MM.1S (cell line): ENCODE measurements around the gene PSG11.
"Not testable (repeated sequence)": the region's sequence is repeated elsewhere in the genome, so short reads cannot be mapped to it uniquely, and the experiment has no call there.

Experiments
- DNase-seq: peaks from one replicate; pipeline ENCODE4 v3.0.0-alpha.2; 2015
- H2AFZ ChIP-seq: fragments of 300-600 bp; sonication (generic); 2 replicates; pipeline ENCODE4 v1.6.0; 2016; ENCODE audit warnings: antibody characterized with exemption, low read length
- H3F3A ChIP-seq: fragments of 300-600 bp; sonication (generic); 2 replicates; pipeline ENCODE4 v1.6.1; 2016; ENCODE audit warnings: mild to moderate bottlenecking, antibody characterized with exemption, low read length, moderate library complexity, mixed read lengths; ENCODE audit not compliant: insufficient read depth
- H3K27ac ChIP-seq: fragments of 300-600 bp; sonication (generic); 2 replicates; pipeline ENCODE4 v1.5.1; 2016; ENCODE audit warnings: mild to moderate bottlenecking, low read length
- H3K27me3 ChIP-seq: fragments of 300-600 bp; sonication (generic); replicated peaks from 2 replicates; pipeline ENCODE4 v1.6.0; 2016; ENCODE audit warnings: low read length; ENCODE audit not compliant: insufficient read depth
- H3K36me3 ChIP-seq: fragments of 300-600 bp; sonication (generic); replicated peaks from 2 replicates; pipeline ENCODE4 v1.6.1; 2016; ENCODE audit warnings: mild to moderate bottlenecking, low read length, mixed read lengths; ENCODE audit not compliant: insufficient read depth
- H3K4me1 ChIP-seq: fragments of 300-600 bp; sonication (generic); 2 replicates; pipeline ENCODE4 v1.6.1; 2016; ENCODE audit warnings: low read length, mixed read lengths
- H3K4me2 ChIP-seq: fragments of 300-600 bp; sonication (generic); 2 replicates; pipeline ENCODE4 v1.6.0; 2016; ENCODE audit warnings: low read depth, low read length
- H3K4me3 ChIP-seq: fragments of 300-600 bp; sonication (generic); 2 replicates; pipeline ENCODE4 v1.5.1; 2016; ENCODE audit warnings: low read length, mixed read lengths
- H3K79me2 ChIP-seq: fragments of 300-600 bp; sonication (generic); 2 replicates; pipeline ENCODE4 v1.6.1; 2016; ENCODE audit warnings: mixed run types, low read length, mixed read lengths
- H3K9ac ChIP-seq: fragments of 300-600 bp; sonication (generic); 2 replicates; pipeline ENCODE4 v1.6.1; 2016; ENCODE audit warnings: low read length, mixed read lengths
- H3K9me2 ChIP-seq: fragments of 300-600 bp; sonication (generic); replicated peaks from 2 replicates; pipeline ENCODE4 v1.6.1; 2016; ENCODE audit warnings: mild to moderate bottlenecking, low read length, mixed read lengths; ENCODE audit not compliant: insufficient read depth
- H3K9me3 ChIP-seq: fragments of 300-600 bp; sonication (generic); replicated peaks from 2 replicates; pipeline ENCODE4 v1.6.1; 2016; ENCODE audit warnings: mild to moderate bottlenecking, low read length, mixed read lengths; ENCODE audit not compliant: insufficient read depth
- H4K20me1 ChIP-seq: fragments of 300-600 bp; sonication (generic); 2 replicates; pipeline ENCODE4 v1.6.1; 2016; ENCODE audit warnings: mild to moderate bottlenecking, low read length, moderate library complexity, mixed read lengths; ENCODE audit not compliant: insufficient read depth

The PSG11 gene

GRCh38 chr19:43026369-43026768 lies at the start of gene PSG11:
TSS of gene PSG11 (minus strand) at chr19:43026469. CDS start at chr19:43026372, 97 bp downstream.
- H3F3A ChIP-seq, H3K4me3 ChIP-seq, H2AFZ ChIP-seq, H3K9me2 ChIP-seq, H3K27me3 ChIP-seq, H3K4me2 ChIP-seq, H3K9me3 ChIP-seq, H3K9ac ChIP-seq, H3K27ac ChIP-seq, H3K4me1 ChIP-seq, H4K20me1 ChIP-seq, H3K79me2 ChIP-seq, DNase-seq, H3K36me3 ChIP-seq: not testable (repeated sequence)

GRCh38 chr19:43062418-43062817 lies 36.1 kb upstream of the PSG11 start:
- H3K4me3 ChIP-seq, H3K36me3 ChIP-seq, H3F3A ChIP-seq, H4K20me1 ChIP-seq, H3K9me3 ChIP-seq, H3K4me1 ChIP-seq, H2AFZ ChIP-seq, H3K27me3 ChIP-seq, H3K79me2 ChIP-seq, H3K9me2 ChIP-seq, DNase-seq, H3K4me2 ChIP-seq, H3K9ac ChIP-seq, H3K27ac ChIP-seq: not testable (repeated sequence)

GRCh38 chr19:43061326-43061725 lies 35.1 kb upstream of the PSG11 start:
- H3K4me3 ChIP-seq, H3K9ac ChIP-seq, H3K36me3 ChIP-seq, H3K4me1 ChIP-seq, DNase-seq, H3K27ac ChIP-seq, H3K9me2 ChIP-seq, H3K27me3 ChIP-seq, H4K20me1 ChIP-seq, H3K9me3 ChIP-seq, H2AFZ ChIP-seq, H3K79me2 ChIP-seq, H3K4me2 ChIP-seq, H3F3A ChIP-seq: not testable (repeated sequence)

GRCh38 chr19:43060254-43060653 lies 34.0 kb upstream of the PSG11 start:
- not testable (repeated sequence) for DNase-seq, H3K9me3 ChIP-seq, H4K20me1 ChIP-seq, H3K27ac ChIP-seq, H3K27me3 ChIP-seq, H3K4me1 ChIP-seq, H3F3A ChIP-seq, H3K4me3 ChIP-seq, H2AFZ ChIP-seq, H3K9ac ChIP-seq, H3K4me2 ChIP-seq, H3K36me3 ChIP-seq, H3K9me2 ChIP-seq, H3K79me2 ChIP-seq

DNA sequence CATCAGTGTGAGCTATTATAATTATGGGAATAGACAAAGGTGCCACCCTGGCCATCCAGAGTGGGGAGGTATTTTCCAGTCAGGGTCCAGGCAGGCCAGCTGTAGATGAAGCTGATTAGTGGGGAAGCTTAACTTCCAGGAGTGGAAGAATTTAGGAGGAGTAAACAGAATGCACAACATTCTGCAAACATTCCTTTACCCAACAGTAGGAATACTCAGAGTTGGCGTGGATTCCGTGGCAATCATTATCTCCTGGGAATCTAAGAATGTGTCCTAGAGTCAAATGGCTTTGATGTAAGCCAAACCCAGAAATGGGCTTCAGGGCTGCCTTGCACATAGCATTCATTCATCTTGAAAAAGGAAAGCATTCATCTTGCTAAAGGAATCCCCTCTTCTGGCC lies 33.2 kb upstream of the PSG11 start:
- not testable (repeated sequence) for H3K27ac ChIP-seq, H3K4me2 ChIP-seq, H3K36me3 ChIP-seq, H3K9me2 ChIP-seq, H2AFZ ChIP-seq, H3K79me2 ChIP-seq, H3K4me1 ChIP-seq, H4K20me1 ChIP-seq, DNase-seq, H3K4me3 ChIP-seq, H3K9ac ChIP-seq, H3K9me3 ChIP-seq, H3F3A ChIP-seq, H3K27me3 ChIP-seq

GRCh38 chr19:43058440-43058839 lies 32.2 kb upstream of the PSG11 start:
- H3K4me1 ChIP-seq, H3K36me3 ChIP-seq, H2AFZ ChIP-seq, DNase-seq, H3K27ac ChIP-seq, H3K79me2 ChIP-seq, H3K4me2 ChIP-seq, H3K9ac ChIP-seq, H3K4me3 ChIP-seq, H3K9me2 ChIP-seq, H3K9me3 ChIP-seq, H3F3A ChIP-seq, H3K27me3 ChIP-seq, H4K20me1 ChIP-seq: not testable (repeated sequence)

- H4K20me1 ChIP-seq = not testable (repeated sequence)
These were observed 21.7 kb upstream of the PSG11 start for GRCh38 chr19:43047966-43048365.

GRCh38 chr19:43046578-43046977 lies 20.3 kb upstream of the PSG11 start:
- not testable (repeated sequence) for H3K9ac ChIP-seq, H3K79me2 ChIP-seq, H3F3A ChIP-seq, H4K20me1 ChIP-seq, H3K4me2 ChIP-seq, H2AFZ ChIP-seq, H3K4me3 ChIP-seq, H3K36me3 ChIP-seq, H3K9me2 ChIP-seq, H3K27ac ChIP-seq, H3K27me3 ChIP-seq, H3K4me1 ChIP-seq, DNase-seq, H3K9me3 ChIP-seq

More at GRCh38 chr19:43047966-43048365, 21.7 kb upstream of the PSG11 start:
- not testable (repeated sequence) for H3K27me3 ChIP-seq, H3K9ac ChIP-seq, H3F3A ChIP-seq, H3K79me2 ChIP-seq, H2AFZ ChIP-seq, H3K4me3 ChIP-seq, H3K4me1 ChIP-seq, H3K9me3 ChIP-seq, DNase-seq, H3K27ac ChIP-seq, H3K36me3 ChIP-seq, H3K4me2 ChIP-seq, H3K9me2 ChIP-seq
